Measurements from ENCODE around the gene DEPDC7.
"Not testable (repeated sequence)": the region's sequence is repeated elsewhere in the genome, so short reads cannot be mapped to it uniquely, and the experiment has no call there.

The DEPDC7 gene

GRCh38 chr11:33015621-33016551 is at the start of gene DEPDC7:
Gene DEPDC7, plus strand, starts transcription at chr11:33015878. Its CDS starts 78 bp downstream, at chr11:33015956.
- DNase-seq = no peak

GRCh38 chr11:32968541-32968940 is 47.1 kb upstream of the DEPDC7 start:
- DNase-seq = no peak

- DNase-seq = not testable (repeated sequence)
Observed at GRCh38 chr11:32972233-32972632, 43.4 kb upstream of the DEPDC7 start.

- DNase-seq = no peak
Observed at GRCh38 chr11:32972781-32973180, 42.9 kb upstream of the DEPDC7 start.

GRCh38 chr11:32982626-32983025 is 33.1 kb upstream of the DEPDC7 start:
- no peak for DNase-seq

GRCh38 chr11:32983506-32983905 is 32.2 kb upstream of the DEPDC7 start:
- no peak for DNase-seq

GRCh38 chr11:32985600-32985999 is 30.1 kb upstream of the DEPDC7 start:
- no peak for DNase-seq

GRCh38 chr11:32987851-32988250 is 27.8 kb upstream of the DEPDC7 start:
- DNase-seq = no peak

- DNase-seq = no peak
Observed at GRCh38 chr11:32990481-32990880, 25.2 kb upstream of the DEPDC7 start.

- no peak for DNase-seq
Observed at GRCh38 chr11:32991427-32991826, 24.3 kb upstream of the DEPDC7 start.

- DNase-seq = no peak
Observed at GRCh38 chr11:32991898-32992297, 23.8 kb upstream of the DEPDC7 start.

- no peak for DNase-seq
Observed at GRCh38 chr11:33000181-33000580, 15.5 kb upstream of the DEPDC7 start.

GRCh38 chr11:33001281-33001680 is 14.4 kb upstream of the DEPDC7 start:
- DNase-seq = no peak

GRCh38 chr11:33001751-33002542 is 13.7 kb upstream of the DEPDC7 start:
- no peak for DNase-seq

GRCh38 chr11:33005175-33005574 is 10.5 kb upstream of the DEPDC7 start:
- no peak for DNase-seq

GRCh38 chr11:33006010-33006409 is 9.7 kb upstream of the DEPDC7 start:
- no peak for DNase-seq

GRCh38 chr11:33013755-33014154 is 1.9 kb upstream of the DEPDC7 start:
- no peak for DNase-seq

- no peak for DNase-seq
Observed at GRCh38 chr11:33016654-33017053, 976 bp downstream of the DEPDC7 start.

- DNase-seq = no peak
Observed at GRCh38 chr11:33017478-33017877, 1.8 kb downstream of the DEPDC7 start.

GRCh38 chr11:33017965-33018364 is 2.3 kb downstream of the DEPDC7 start:
- DNase-seq = no peak

- no peak for DNase-seq
Observed at GRCh38 chr11:33018840-33019239, 3.2 kb downstream of the DEPDC7 start.

GRCh38 chr11:33021501-33021900 is 5.8 kb downstream of the DEPDC7 start:
- DNase-seq = no peak

- DNase-seq = no peak
Observed at GRCh38 chr11:33021937-33022336, 6.3 kb downstream of the DEPDC7 start.

- no peak for DNase-seq
Observed at GRCh38 chr11:33025339-33025722, 9.7 kb downstream of the DEPDC7 start.

Data from cerebellar nuclear complex (tissue), 1 donor.